Peyer's patch (tissue), 4 donors: Measurements from ENCODE around the gene SOX6. TPM values are rescaled to one million over a fixed set of nuclear protein-coding genes. Genes with fewer than 3 reads are reported as not detected.

Experiments
- DNase-seq, 3 donors: peaks; one replicate each; pipeline ENCODE4 v3.0.0-alpha.2; 2017 to 2019
- H3K27ac ChIP-seq, 4 donors: fragments of 200-600 bp; sonication (generic); one replicate each; pipeline ENCODE4 v1.5.1; 2016 to 2019
- H3K27me3 ChIP-seq, 2 donors: fragments of 200-600 bp; sonication (generic); one replicate each; pipeline ENCODE4 v1.5.1; 2019
- H3K36me3 ChIP-seq, 3 donors: fragments of 200-600 bp; sonication (generic); one replicate each; pipeline ENCODE4 v1.5.1; 2016 to 2019
- H3K4me1 ChIP-seq, 4 donors: fragments of 200-600 bp; sonication (generic); one replicate each; pipeline ENCODE4 v1.5.1; 2016 to 2019
- H3K4me3 ChIP-seq, 4 donors: fragments of 200-600 bp; sonication (generic); 1 replicate in 3 of 4; 2 replicates in 1 of 4; pipeline ENCODE4 v1.5.1; 2016 to 2019; ENCODE audit warnings: mild to moderate bottlenecking in 1 of 4
- H3K9me3 ChIP-seq, 4 donors: fragments of 200-600 bp; sonication (generic); one replicate each; pipeline ENCODE4 v1.5.1; 2016 to 2019; ENCODE audit warnings: mild to moderate bottlenecking in 1 of 4
- CTCF ChIP-seq, 6 experiments: fragments of 450-650 bp in 4 of 6; fragments of 200-600 bp in 2 of 6; sonication (generic) in 1 of 6; IDR thresholded peaks; one replicate each; pipeline ENCODE4 v1.5.1; 2017 to 2019; ENCODE audit warnings: antibody characterized with exemption in 6 of 6, mild to moderate bottlenecking in 3 of 6, moderate library complexity in 1 of 6
- POLR2A ChIP-seq, 2 donors: fragments of 450-650 bp; IDR thresholded peaks; one replicate each; pipeline ENCODE4 v1.5.1; 2017; ENCODE audit warnings: antibody characterized with exemption in 2 of 2, mild to moderate bottlenecking in 2 of 2, moderate library complexity in 2 of 2
- total RNA-seq, 4 donors: library from RNA; depleted of rRNA; stranded (reverse); fragments of >200 nt; gene quantifications; one replicate each; pipeline ENCODE4 v1.1.0, GENCODE V29; 2016

Gene SOX6
- total RNA-seq, 4 donors from 2014 or later: 144 to 205 (median 161) TPM

- H3K4me1 ChIP-seq: no peaks in the 10 kb centered on the region
- H3K27ac ChIP-seq: no peak overlapping the region
- TF ChIP-seq POLR2A (IDR thresholded peaks at IDR 0.05): no peak
- TF ChIP-seq CTCF (IDR thresholded peaks at IDR 0.05): no peak
- H3K27me3 ChIP-seq: no peaks in the 10 kb centered on the region
- DNase-seq: no peak
- no peaks in the 10 kb centered on the region for H3K36me3 ChIP-seq
- H3K9me3 ChIP-seq: no peaks in the 10 kb centered on the region
- no peak overlapping the region for H3K4me3 ChIP-seq
These were observed 327.9 kb downstream of the SOX6 start for GRCh38 chr11:16028419-16028818.

GRCh38 chr11:16027621-16028020, 328.7 kb downstream of the SOX6 start:
- Histone ChIP-seq H3K27ac (no peak overlapping the region), H3K4me1 (no peaks in the 10 kb centered on the region), H3K9me3 (no peaks in the 10 kb centered on the region), H3K36me3 (no peaks in the 10 kb centered on the region), H3K4me3 (no peak overlapping the region), H3K27me3 (no peaks in the 10 kb centered on the region)
- TF ChIP-seq POLR2A (IDR thresholded peaks at IDR 0.05) (no peak), CTCF (IDR thresholded peaks at IDR 0.05) (no peak)
- no peak for DNase-seq

- TF ChIP-seq CTCF (IDR thresholded peaks at IDR 0.05) (no peak), POLR2A (IDR thresholded peaks at IDR 0.05) (no peak)
- Histone ChIP-seq H3K36me3 (no peaks in the 10 kb centered on the region), H3K27me3 (no peaks in the 10 kb centered on the region), H3K27ac (no peak overlapping the region), H3K4me3 (no peak overlapping the region), H3K9me3 (no peaks in the 10 kb centered on the region), H3K4me1 (no peaks in the 10 kb centered on the region)
- DNase-seq: no peak
These were observed 329.5 kb downstream of the SOX6 start for GRCh38 chr11:16026849-16027248.

- Histone ChIP-seq H3K36me3 (peaks cover 0 to 4% (median 0%) of the 10 kb centered on the region in 3 donors), H3K4me1 (peaks cover 0 to 3% (median 0%) of the 10 kb centered on the region in 4 donors), H3K27me3 (no peaks in the 10 kb centered on the region), H3K4me3 (no peak overlapping the region), H3K27ac (no peak overlapping the region), H3K9me3 (no peaks in the 10 kb centered on the region)
- no peak for DNase-seq
- no peak for TF ChIP-seq CTCF (IDR thresholded peaks at IDR 0.05)
- TF ChIP-seq POLR2A (IDR thresholded peaks at IDR 0.05): no peak
These were observed 337.4 kb downstream of the SOX6 start for GRCh38 chr11:16018931-16019330.

- no peak overlapping the region for H3K27ac ChIP-seq
- TF ChIP-seq POLR2A (IDR thresholded peaks at IDR 0.05) (no peak), CTCF (IDR thresholded peaks at IDR 0.05) (no peak)
These were observed 339.9 kb downstream of the SOX6 start for GRCh38 chr11:16016468-16016829.

More at GRCh38 chr11:16016468-16016829, 339.9 kb downstream of the SOX6 start:
- Histone ChIP-seq H3K36me3 (peaks cover 0 to 4% (median 0%) of the 10 kb centered on the region in 3 donors), H3K4me1 (peaks cover 0 to 3% (median 0%) of the 10 kb centered on the region in 4 donors), H3K4me3 (no peak overlapping the region), H3K9me3 (no peaks in the 10 kb centered on the region), H3K27me3 (no peaks in the 10 kb centered on the region)
- no peak for DNase-seq
